ENCODE measurements around the gene PEX5.

The PEX5 gene

GRCh38 chr12:7157391-7157790 is 32.1 kb upstream of the PEX5 start:
- in situ Hi-C loops (cut with MboI; ENCODE audit: low sequenced_read_pairs, unreplicated experiment): no loop called here
- no peak for TF ChIP-seq CTCF (IDR thresholded peaks at IDR 0.05; ENCODE audit: borderline replicate concordance, control extremely low read depth, extremely low read depth, insufficient read depth, missing control alignments)
- DNase-seq (ENCODE audit: low spot score): no peak

GRCh38 chr12:7158781-7159609 is 30.5 kb upstream of the PEX5 start:
- in situ Hi-C loops (cut with MboI; ENCODE audit: low sequenced_read_pairs, unreplicated experiment): no loop called here
- no peak for TF ChIP-seq CTCF (IDR thresholded peaks at IDR 0.05; ENCODE audit: borderline replicate concordance, control extremely low read depth, extremely low read depth, insufficient read depth, missing control alignments)
- peak; percentile 18 for DNase-seq (ENCODE audit: low spot score)

DNA sequence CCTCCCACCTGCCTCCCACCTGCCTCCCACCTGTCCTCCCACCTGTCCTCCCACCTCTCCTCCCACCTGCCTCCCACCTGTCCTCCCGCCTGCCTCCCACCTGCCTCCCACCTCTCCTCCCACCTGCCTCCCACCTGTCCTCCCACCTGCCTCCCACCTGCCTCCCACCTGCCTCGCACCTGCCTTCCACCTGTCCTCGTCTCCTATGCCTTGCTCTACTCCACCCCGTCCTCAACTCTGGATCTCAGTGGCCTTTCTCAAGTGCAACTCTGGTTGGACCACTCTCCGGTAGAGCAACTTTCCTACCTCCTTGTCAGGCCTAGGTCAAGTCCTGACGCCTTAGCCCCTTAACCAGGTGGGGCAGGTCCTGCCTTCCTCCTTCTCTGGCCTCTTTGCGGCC is 29.3 kb upstream of the PEX5 start:
- TF ChIP-seq CTCF (IDR thresholded peaks at IDR 0.05; ENCODE audit: borderline replicate concordance, control extremely low read depth, extremely low read depth, insufficient read depth, missing control alignments): no peak
- in situ Hi-C loops (cut with MboI; ENCODE audit: low sequenced_read_pairs, unreplicated experiment): no loop called here
- DNase-seq (ENCODE audit: low spot score): peak; percentile 17

- in situ Hi-C loops (cut with MboI; ENCODE audit: low sequenced_read_pairs, unreplicated experiment): no loop called here
- TF ChIP-seq CTCF (IDR thresholded peaks at IDR 0.05; ENCODE audit: borderline replicate concordance, control extremely low read depth, extremely low read depth, insufficient read depth, missing control alignments): no peak
- peak; percentile 13 for DNase-seq (ENCODE audit: low spot score)
Observed at GRCh38 chr12:7161327-7161726, 28.2 kb upstream of the PEX5 start.

DNA sequence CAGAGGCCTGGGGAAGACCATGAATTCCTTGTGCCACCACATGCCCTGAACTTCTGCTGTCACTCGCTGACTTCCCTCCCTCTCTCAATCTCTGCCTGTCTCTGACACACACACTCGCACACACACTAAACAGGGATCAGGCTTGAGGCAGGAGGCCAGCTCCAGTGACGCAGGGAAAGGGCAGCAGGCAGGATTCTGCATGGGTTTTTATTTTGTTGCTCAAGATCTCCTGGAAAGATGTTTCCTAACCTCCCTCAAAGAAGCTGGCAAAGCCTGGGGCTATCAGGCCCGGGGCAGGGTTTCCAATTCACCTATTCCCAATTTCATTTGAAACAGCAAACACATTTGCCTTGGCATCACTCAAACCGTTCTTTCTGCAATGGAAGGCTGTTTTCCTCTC is 27.7 kb upstream of the PEX5 start:
- DNase-seq (ENCODE audit: low spot score): peak; percentile 13
- in situ Hi-C loops (cut with MboI; ENCODE audit: low sequenced_read_pairs, unreplicated experiment): no loop called here
- TF ChIP-seq CTCF (IDR thresholded peaks at IDR 0.05; ENCODE audit: borderline replicate concordance, control extremely low read depth, extremely low read depth, insufficient read depth, missing control alignments): no peak

- in situ Hi-C loops (cut with MboI; ENCODE audit: low sequenced_read_pairs, unreplicated experiment): no loop called here
- peak; percentile 40 for DNase-seq (ENCODE audit: low spot score)
- TF ChIP-seq CTCF (IDR thresholded peaks at IDR 0.05; ENCODE audit: borderline replicate concordance, control extremely low read depth, extremely low read depth, insufficient read depth, missing control alignments): peak; percentile 27
Observed at GRCh38 chr12:7162691-7163114, 26.8 kb upstream of the PEX5 start.
